Left lung (tissue), 10 donors: ENCODE results near the gene RGS10. TPM values are rescaled to one million over a fixed set of nuclear protein-coding genes. Genes with fewer than 3 reads are reported as not detected.

ENCODE experiments used
- ATAC-seq: fragments of 200-7000 bp; cut with Tn5 transposase; one replicate; pipeline ENCODE4 v1.9.1; 2020; ENCODE audit warnings: moderate library complexity
- DNase-seq, 4 donors: peaks; one replicate each; pipeline ENCODE4 v3.0.0-alpha.2; 2013 to 2020
- H3K27ac ChIP-seq, 2 donors: fragments of 200-600 bp; sonication (generic) in 1 of 2; one replicate each; pipeline versions ENCODE4 v1.5.0 to v1.8.0; 2020 to 2021
- H3K27me3 ChIP-seq, 2 donors: fragments of 200-600 bp; sonication (generic) in 1 of 2; one replicate each; pipeline versions ENCODE4 v1.5.0 to v1.8.0; 2020 to 2021
- H3K36me3 ChIP-seq, 2 donors: fragments of 200-600 bp; sonication (generic) in 1 of 2; one replicate each; pipeline versions ENCODE4 v1.5.0 to v1.8.0; 2020 to 2021
- H3K4me1 ChIP-seq, 2 donors: fragments of 200-600 bp; one replicate each; pipeline ENCODE4 v1.8.0; 2021
- H3K4me3 ChIP-seq, 2 donors: fragments of 200-600 bp; sonication (generic) in 1 of 2; one replicate each; pipeline versions ENCODE4 v1.5.0 to v1.8.0; 2020 to 2021; ENCODE audit warnings: mild to moderate bottlenecking in 1 of 2
- H3K9me3 ChIP-seq, 2 donors: fragments of 200-600 bp; sonication (generic) in 1 of 2; one replicate each; pipeline versions ENCODE4 v1.5.0 to v1.8.0; 2020 to 2021
- CTCF ChIP-seq, 2 donors: fragments of 200-600 bp; sonication (generic) in 1 of 2; IDR thresholded peaks; one replicate each; pipeline versions ENCODE4 v1.5.0 to v1.8.0; 2021; ENCODE audit warnings: antibody characterized with exemption in 2 of 2
- intact Hi-C, 2 donors: fragments of 100-400 bp; cut with DNase I; formaldehyde crosslinking; loops; one replicate each; pipeline versions ENCODE4 v1.11.2 to v1.14.2; 2022
- polyA plus RNA-seq, 6 donors: library from polyadenylated mRNA; unstranded; fragments of 120-200 nt; gene quantifications; one replicate each; pipeline ENCODE4 v1.2.1, GENCODE V29; 2013; ENCODE audit not compliant: insufficient read length in 6 of 6
- total RNA-seq, 2 donors: library from RNA; stranded (reverse); fragmentation: NEBNext Ultra II Directional; extraction: Animal tissue kit (Norgen Biotek cat#: 25700); gene quantifications; one replicate each; pipeline ENCODE4 v1.2.1, GENCODE V29; 2021
- donor health status: DM: no; HTN: yes; CAD: no.
- donor health status: DM: no; HTN: no; CAD: no.

RGS10 gene
- total and polyA plus RNA-seq, 8 donors = 9.8 to 26.7 (median 13.3) TPM

- H3K4me1 ChIP-seq = no peaks in the 10 kb centered on the region
- intact Hi-C loops = no loop called here
- ATAC-seq = no peak
- no peak for DNase-seq
- H3K36me3 ChIP-seq = no peaks in the 10 kb centered on the region
- H3K9me3 ChIP-seq = peaks cover 0 to 3% of the 10 kb centered on the region in 2 donors
- H3K4me3 ChIP-seq = no peak overlapping the region
- TF ChIP-seq CTCF (IDR thresholded peaks at IDR 0.05) = no peak
- H3K27ac ChIP-seq = no peak overlapping the region
- peaks cover 0 to 11% of the 10 kb centered on the region in 2 donors for H3K27me3 ChIP-seq
Observed at GRCh38 chr10:119462773-119463172, 79.7 kb downstream of the RGS10 start.

- DNase-seq = no peak
Observed at GRCh38 chr10:119461923-119462322, 80.6 kb downstream of the RGS10 start.

GRCh38 chr10:119461380-119461779 is 81.1 kb downstream of the RGS10 start:
- peak; percentile 92 for ATAC-seq
- no peak for TF ChIP-seq CTCF (IDR thresholded peaks at IDR 0.05)
- Histone ChIP-seq H3K27ac (no peak overlapping the region), H3K4me3 (no peak overlapping the region), H3K4me1 (no peaks in the 10 kb centered on the region), H3K27me3 (peaks cover 0 to 6% of the 10 kb centered on the region in 2 donors), H3K36me3 (peaks cover 0 to 2% of the 10 kb centered on the region in 2 donors), H3K9me3 (peaks cover 0 to 3% of the 10 kb centered on the region in 2 donors)
- no peak for DNase-seq
- intact Hi-C loops = no loop called here

More at GRCh38 chr10:119461923-119462322, 80.6 kb downstream of the RGS10 start:
- ATAC-seq = no peak
- no peak for TF ChIP-seq CTCF (IDR thresholded peaks at IDR 0.05)
- H3K27me3 ChIP-seq = peaks cover 0 to 11% of the 10 kb centered on the region in 2 donors
- H3K4me1 ChIP-seq = no peaks in the 10 kb centered on the region
- no peak overlapping the region for H3K27ac ChIP-seq
- H3K4me3 ChIP-seq = no peak overlapping the region
- peaks cover 0 to 3% of the 10 kb centered on the region in 2 donors for H3K9me3 ChIP-seq
- no peaks in the 10 kb centered on the region for H3K36me3 ChIP-seq
- intact Hi-C loops = no loop called here

GRCh38 chr10:119460369-119461195 is 81.9 kb downstream of the RGS10 start:
- ATAC-seq = no peak
- intact Hi-C loops = no loop called here
- no peaks in the 10 kb centered on the region for H3K27me3 ChIP-seq
- peaks cover 0 to 3% of the 10 kb centered on the region in 2 donors for H3K9me3 ChIP-seq
- no peaks in the 10 kb centered on the region for H3K4me1 ChIP-seq
- H3K36me3 ChIP-seq = peaks cover 0 to 10% of the 10 kb centered on the region in 2 donors
- no peak overlapping the region for H3K4me3 ChIP-seq
- H3K27ac ChIP-seq = no peak overlapping the region
- no peak for TF ChIP-seq CTCF (IDR thresholded peaks at IDR 0.05)
- DNase-seq = no peak

GRCh38 chr10:119459681-119460340 is 82.7 kb downstream of the RGS10 start:
- Histone ChIP-seq H3K4me1 (no peaks in the 10 kb centered on the region), H3K9me3 (peaks cover 0 to 3% of the 10 kb centered on the region in 2 donors), H3K27me3 (no peaks in the 10 kb centered on the region), H3K36me3 (peaks cover 0 to 17% of the 10 kb centered on the region in 2 donors), H3K27ac (no peak overlapping the region), H3K4me3 (no peak overlapping the region)
- DNase-seq = no peak
- TF ChIP-seq CTCF (IDR thresholded peaks at IDR 0.05) = no peak
- intact Hi-C loops = no loop called here
- ATAC-seq = no peak
